HUES6 (cell line): Measurements from ENCODE around the gene MYMK.

Source experiments
- H3K27ac ChIP-seq: 2 replicates; pipeline ENCODE4 v1.7.0; 2013; ENCODE audit warnings: low read depth, mild to moderate bottlenecking, low read length, inconsistent platforms
- H3K27me3 ChIP-seq: 2 replicates; pipeline ENCODE4 v1.6.1; 2013; ENCODE audit warnings: low read length; ENCODE audit not compliant: control insufficient read depth, insufficient read depth
- H3K36me3 ChIP-seq: 2 replicates; pipeline ENCODE4 v1.6.1; 2013; ENCODE audit warnings: low read length; ENCODE audit not compliant: control insufficient read depth, insufficient read depth
- H3K4me1 ChIP-seq: 2 replicates; pipeline ENCODE4 v1.6.1; 2013; ENCODE audit warnings: low read length; ENCODE audit not compliant: control insufficient read depth, insufficient read depth
- H3K4me3 ChIP-seq: 2 replicates; pipeline ENCODE4 v1.5.1; 2013; ENCODE audit warnings: low read depth, low read length
- H3K9ac ChIP-seq: one replicate; pipeline ENCODE4 v1.6.1; 2013; ENCODE audit warnings: mild to moderate bottlenecking, low read length
- H3K9me3 ChIP-seq: 2 replicates; pipeline ENCODE4 v1.6.1; 2013; ENCODE audit warnings: low read depth, low read length; ENCODE audit not compliant: control insufficient read depth, insufficient read depth

Gene MYMK

DNA sequence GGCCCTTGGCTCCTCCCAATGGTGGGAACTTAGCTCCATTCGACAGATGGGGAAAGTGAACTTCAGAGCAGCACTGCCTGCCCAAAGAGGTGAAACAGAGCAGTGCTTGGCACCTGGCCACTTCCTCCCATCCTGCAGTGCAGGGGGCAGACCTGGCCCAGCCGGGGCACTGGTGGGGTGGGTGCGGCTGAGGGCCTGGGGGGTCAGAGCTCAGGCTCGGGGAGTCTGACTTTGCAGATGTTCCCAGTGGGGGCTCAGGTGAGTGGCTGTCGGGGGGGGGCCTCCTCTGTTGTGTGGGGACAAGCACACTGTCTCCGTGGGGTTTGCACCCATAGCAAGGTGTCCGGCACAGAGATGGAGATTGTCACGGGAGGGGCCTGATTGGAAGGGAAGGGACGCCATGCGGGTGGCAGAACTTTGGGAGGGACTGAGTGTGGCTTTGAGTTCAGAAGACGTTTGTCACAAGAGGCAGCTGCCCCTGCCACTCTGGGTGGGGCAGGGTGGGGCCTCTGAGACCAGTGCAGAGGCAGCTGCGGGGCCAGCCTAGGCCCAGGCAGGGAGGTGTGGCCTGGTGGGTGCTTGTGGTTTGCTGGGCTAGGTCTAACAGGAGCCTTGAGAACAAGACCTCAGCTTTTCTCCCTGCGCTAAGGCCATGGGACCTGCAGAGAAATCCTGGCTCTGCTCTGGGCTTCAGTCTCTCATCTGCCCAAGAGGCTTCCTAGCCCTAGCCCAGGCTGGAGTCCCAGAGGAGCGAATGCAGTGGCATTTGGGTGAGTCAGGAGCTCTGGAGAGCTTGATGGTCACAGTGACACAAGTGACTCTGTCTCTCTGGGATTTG, 2.5 kb downstream of the MYMK start:
- H3K27ac ChIP-seq = no peak overlapping the region

DNA sequence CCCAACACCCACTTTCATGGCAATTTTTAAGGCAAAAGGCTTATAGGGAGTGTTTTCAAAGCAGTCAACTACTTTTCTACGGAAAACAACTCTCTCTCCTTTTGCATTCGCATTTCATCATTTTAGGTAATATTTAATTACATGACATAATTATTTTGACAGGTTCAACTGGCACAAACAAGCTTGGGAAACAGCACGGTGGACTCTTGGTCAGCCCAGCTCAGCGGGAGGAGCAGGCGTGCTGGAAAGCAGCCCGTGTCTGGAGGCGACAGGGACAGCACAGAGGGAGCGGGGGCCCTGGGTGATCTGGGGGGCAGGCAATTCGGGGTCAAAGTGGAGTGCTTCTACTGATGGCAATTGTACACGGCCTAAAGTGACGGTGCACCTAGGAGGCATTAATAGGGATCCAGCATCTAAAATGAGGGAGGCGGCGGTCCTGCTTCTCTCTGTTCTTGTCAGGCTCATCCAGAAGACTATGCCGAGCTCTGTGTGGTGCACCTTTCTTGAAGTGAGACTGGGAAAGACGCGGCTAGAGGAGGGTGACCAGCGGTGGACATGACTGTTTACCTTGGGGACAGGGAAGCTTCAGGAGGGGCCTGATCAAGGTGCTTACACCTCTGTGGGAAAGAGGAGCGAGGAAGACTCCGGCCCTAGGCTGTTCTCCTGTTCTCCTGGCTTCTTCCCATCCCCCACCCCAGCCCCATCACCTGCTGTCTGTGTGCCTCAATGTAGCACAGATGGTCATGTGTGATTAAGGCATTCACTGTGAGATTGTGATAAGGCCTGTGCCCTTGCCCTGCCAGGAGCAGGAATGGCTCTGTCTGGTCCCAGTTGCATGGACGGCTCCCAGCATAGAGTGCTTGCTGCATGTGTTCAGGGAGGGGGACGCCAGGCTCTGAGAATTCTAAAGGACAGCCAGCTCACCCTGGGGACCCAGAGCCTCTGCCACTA, 3.4 kb downstream of the MYMK start:
- no peaks in the 10 kb centered on the region for H3K9me3 ChIP-seq
- no peaks in the 10 kb centered on the region for H3K36me3 ChIP-seq
- H3K9ac ChIP-seq = no peak overlapping the region
- no peaks in the 10 kb centered on the region for H3K27me3 ChIP-seq
- no peak overlapping the region for H3K27ac ChIP-seq
- H3K4me1 ChIP-seq = peaks cover 10% of the 10 kb centered on the region
- H3K4me3 ChIP-seq = no peak overlapping the region

More for the DNA sequence above, 2.5 kb downstream of the MYMK start:
- H3K36me3 ChIP-seq = no peaks in the 10 kb centered on the region
- peaks cover 19% of the 10 kb centered on the region for H3K4me1 ChIP-seq
- H3K4me3 ChIP-seq = no peak overlapping the region
- H3K9ac ChIP-seq = no peak overlapping the region
- H3K9me3 ChIP-seq = no peaks in the 10 kb centered on the region
- no peaks in the 10 kb centered on the region for H3K27me3 ChIP-seq

GRCh38 chr9:133520121-133520835, 4.5 kb downstream of the MYMK start:
- Histone ChIP-seq H3K27me3 (no peaks in the 10 kb centered on the region), H3K27ac (no peak overlapping the region), H3K9me3 (no peaks in the 10 kb centered on the region), H3K4me1 (no peaks in the 10 kb centered on the region; the same call in 1 of the 2 replicates), H3K9ac (no peak overlapping the region), H3K4me3 (no peak overlapping the region), H3K36me3 (no peaks in the 10 kb centered on the region)

GRCh38 chr9:133519693-133520092, 5.1 kb downstream of the MYMK start:
- no peaks in the 10 kb centered on the region for H3K9me3 ChIP-seq
- H3K36me3 ChIP-seq = no peaks in the 10 kb centered on the region
- H3K4me3 ChIP-seq = no peak overlapping the region
- no peaks in the 10 kb centered on the region; the same call in 1 of the 2 replicates for H3K4me1 ChIP-seq
- no peak overlapping the region for H3K9ac ChIP-seq
- H3K27me3 ChIP-seq = no peaks in the 10 kb centered on the region
- no peak overlapping the region for H3K27ac ChIP-seq

DNA sequence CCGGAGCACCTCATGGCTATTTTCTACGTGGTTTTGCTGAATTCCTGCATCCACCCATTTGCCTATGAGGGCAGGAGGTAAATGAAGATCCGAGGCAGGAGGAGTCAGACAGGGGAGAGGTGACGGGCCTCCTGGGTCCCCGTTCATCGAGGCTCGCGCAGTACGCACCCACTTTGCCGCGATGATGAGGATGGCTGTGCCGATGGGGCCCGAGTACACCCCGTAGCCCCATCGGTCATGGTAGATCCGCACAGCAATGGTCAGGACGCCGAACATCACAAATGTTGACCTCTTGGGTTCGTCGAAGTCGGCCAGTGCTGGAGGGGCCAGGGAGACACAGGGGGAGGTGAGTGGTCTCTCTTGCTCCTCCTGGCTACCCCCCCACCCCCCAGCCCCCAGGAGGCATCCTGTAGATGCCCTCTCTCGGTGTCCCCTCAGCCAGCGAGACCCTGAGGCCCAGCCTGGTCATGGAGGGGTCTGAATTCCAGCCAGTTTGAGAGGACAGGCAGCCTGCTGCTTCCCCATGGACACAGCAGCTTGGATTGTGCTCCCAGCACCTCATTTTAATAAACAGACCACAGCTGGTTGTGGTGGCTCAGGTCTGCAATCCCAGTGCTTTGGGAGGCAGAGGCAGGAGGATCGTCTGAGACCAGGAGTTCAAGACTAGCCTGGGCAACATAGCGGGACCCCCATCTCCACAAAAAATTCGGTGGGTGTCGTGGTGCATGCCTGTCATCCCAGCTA, 5.9 kb downstream of the MYMK start:
- Histone ChIP-seq H3K27ac (no peak overlapping the region), H3K4me3 (no peak overlapping the region), H3K9me3 (no peaks in the 10 kb centered on the region), H3K9ac (no peak overlapping the region), H3K27me3 (no peaks in the 10 kb centered on the region), H3K36me3 (no peaks in the 10 kb centered on the region), H3K4me1 (no peaks in the 10 kb centered on the region; the same call in 1 of the 2 replicates)

GRCh38 chr9:133518200-133518599, 6.6 kb downstream of the MYMK start:
- no peaks in the 10 kb centered on the region for H3K9me3 ChIP-seq
- no peaks in the 10 kb centered on the region for H3K36me3 ChIP-seq
- H3K4me3 ChIP-seq = no peak overlapping the region
- no peaks in the 10 kb centered on the region for H3K27me3 ChIP-seq
- no peak overlapping the region for H3K9ac ChIP-seq
- H3K4me1 ChIP-seq = no peaks in the 10 kb centered on the region; the same call in 1 of the 2 replicates
- H3K27ac ChIP-seq = no peak overlapping the region

DNA sequence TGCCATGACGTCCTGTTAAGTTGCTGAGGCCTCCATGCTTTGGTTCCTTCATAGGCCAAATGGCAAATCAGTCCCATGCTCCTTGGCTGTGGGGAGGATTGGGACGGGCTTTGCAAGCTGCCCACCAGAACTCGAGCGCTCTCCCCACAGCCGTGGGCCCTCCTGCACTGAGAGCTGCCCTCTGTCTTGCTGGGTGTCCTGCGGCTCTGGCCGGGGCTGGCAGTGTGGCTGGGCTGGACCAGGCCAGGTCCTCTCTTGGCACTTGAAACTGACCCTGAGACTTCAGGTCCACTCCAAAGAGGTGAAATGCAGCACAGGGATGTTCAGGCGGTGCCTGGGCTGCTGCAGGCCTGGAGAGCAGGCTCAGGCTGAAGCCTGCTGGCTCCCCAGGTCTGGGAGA, 7.0 kb downstream of the MYMK start:
- Histone ChIP-seq H3K4me3 (no peak overlapping the region), H3K9me3 (no peaks in the 10 kb centered on the region), H3K27me3 (no peaks in the 10 kb centered on the region), H3K36me3 (no peaks in the 10 kb centered on the region), H3K4me1 (no peaks in the 10 kb centered on the region), H3K9ac (no peak overlapping the region), H3K27ac (no peak overlapping the region)

GRCh38 chr9:133516961-133517350, 7.8 kb downstream of the MYMK start:
- Histone ChIP-seq H3K4me1 (no peaks in the 10 kb centered on the region), H3K27ac (no peak overlapping the region), H3K27me3 (no peaks in the 10 kb centered on the region), H3K9me3 (no peaks in the 10 kb centered on the region; the same call in 1 of the 2 replicates), H3K4me3 (no peak overlapping the region), H3K36me3 (no peaks in the 10 kb centered on the region), H3K9ac (no peak overlapping the region)

- Histone ChIP-seq H3K27me3 (no peaks in the 10 kb centered on the region), H3K4me1 (no peaks in the 10 kb centered on the region), H3K27ac (no peak overlapping the region), H3K36me3 (no peaks in the 10 kb centered on the region), H3K9me3 (no peaks in the 10 kb centered on the region; the same call in 1 of the 2 replicates), H3K9ac (no peak overlapping the region), H3K4me3 (no peak overlapping the region)
Measured at GRCh38 chr9:133516256-133516960, 8.4 kb downstream of the MYMK start.
